ENCODE measurements around the gene AQP10. TPM values are rescaled to one million over a fixed set of nuclear protein-coding genes. Genes with fewer than 3 reads are reported as not detected.
"Not testable (repeated sequence)": the region's sequence is repeated elsewhere in the genome, so short reads cannot be mapped to it uniquely, and the experiment has no call there.

The AQP10 gene
- total and polyA plus RNA-seq, 11 donors, result 0.15 to 1.2 (median 0.55) TPM; not detected in 3

DNA sequence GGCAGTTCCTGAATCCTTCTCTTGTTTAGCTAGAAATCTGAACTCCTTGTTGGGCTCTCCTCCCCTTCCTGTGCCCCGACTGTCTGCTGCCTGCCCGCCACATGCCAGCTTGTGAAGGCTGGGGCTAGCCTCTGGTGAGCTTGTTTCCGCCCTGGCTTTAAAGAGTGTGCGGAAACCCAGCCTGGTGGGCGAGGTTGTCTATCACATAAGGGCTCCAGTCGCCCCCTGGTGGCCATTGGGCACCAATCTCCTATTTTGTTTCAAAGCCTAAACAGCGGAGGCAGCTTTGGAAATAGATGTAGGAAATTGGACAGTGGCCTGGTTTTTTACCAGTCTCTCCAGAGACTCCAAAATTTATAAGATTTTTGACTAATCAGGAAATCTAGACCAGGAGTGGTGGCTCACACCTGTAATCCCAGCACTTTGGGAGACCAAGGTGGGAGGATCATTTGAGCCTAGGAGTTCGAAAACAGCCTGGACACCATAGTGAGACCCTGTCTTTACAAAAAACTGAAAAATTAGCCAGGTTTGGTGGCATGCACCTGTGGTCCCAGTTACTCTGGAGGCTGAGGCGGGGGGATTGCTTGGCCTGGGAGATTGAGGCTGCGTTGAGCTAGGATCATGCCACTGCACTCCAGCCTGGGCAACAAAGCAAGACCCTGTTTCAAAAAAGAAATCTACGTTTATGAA lies 14.3 kb downstream of the AQP10 start:
- H3K9me3 ChIP-seq, result no peaks in the 10 kb centered on the region
- peak; percentile 76 to 91 (median 82) for DNase-seq
- H3K27me3 ChIP-seq, result no peaks in the 10 kb centered on the region
- 39 to 52% (median 45%) methylated on average over 11 of the region's 11 CpGs for WGBS, 4 donors
- intact Hi-C loops (cut with DNase I), result loop anchor here in 6 of 10 donors (10.0 kb wide), 4 partner anchors 60 to 210 kb away; partner anchors contain the start of genes TPM3 (in 3 of the 6), CFAP141 (in 1 of the 6) and HAX1 (in 1 of the 6)
- H3K4me3 ChIP-seq, result no peak overlapping the region
- H3K36me3 ChIP-seq, result peaks cover 0 to 88% (median 71%) of the 10 kb centered on the region in 9 donors
- peak overlapping the region in 7 of 12 donors; percentile 20 to 68 (median 34) for H3K27ac ChIP-seq
- H3K4me1 ChIP-seq, result peaks cover 0 to 36% (median 8%) of the 10 kb centered on the region in 12 donors
- peak; percentile 52 to 75 (median 73) for ATAC-seq
- TF ChIP-seq, protein P1, sequence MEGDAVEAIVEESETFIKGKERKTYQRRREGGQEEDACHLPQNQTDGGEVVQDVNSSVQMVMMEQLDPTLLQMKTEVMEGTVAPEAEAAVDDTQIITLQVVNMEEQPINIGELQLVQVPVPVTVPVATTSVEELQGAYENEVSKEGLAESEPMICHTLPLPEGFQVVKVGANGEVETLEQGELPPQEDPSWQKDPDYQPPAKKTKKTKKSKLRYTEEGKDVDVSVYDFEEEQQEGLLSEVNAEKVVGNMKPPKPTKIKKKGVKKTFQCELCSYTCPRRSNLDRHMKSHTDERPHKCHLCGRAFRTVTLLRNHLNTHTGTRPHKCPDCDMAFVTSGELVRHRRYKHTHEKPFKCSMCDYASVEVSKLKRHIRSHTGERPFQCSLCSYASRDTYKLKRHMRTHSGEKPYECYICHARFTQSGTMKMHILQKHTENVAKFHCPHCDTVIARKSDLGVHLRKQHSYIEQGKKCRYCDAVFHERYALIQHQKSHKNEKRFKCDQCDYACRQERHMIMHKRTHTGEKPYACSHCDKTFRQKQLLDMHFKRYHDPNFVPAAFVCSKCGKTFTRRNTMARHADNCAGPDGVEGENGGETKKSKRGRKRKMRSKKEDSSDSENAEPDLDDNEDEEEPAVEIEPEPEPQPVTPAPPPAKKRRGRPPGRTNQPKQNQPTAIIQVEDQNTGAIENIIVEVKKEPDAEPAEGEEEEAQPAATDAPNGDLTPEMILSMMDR (IDR thresholded peaks at IDR 0.05), result peak; percentile 78 to 94 (median 90)
- TF ChIP-seq POLR2A (IDR thresholded peaks at IDR 0.05), result no peak

GRCh38 chr1:154337253-154337894 lies 16.5 kb downstream of the AQP10 start:
- Histone ChIP-seq H3K27me3 (no peaks in the 10 kb centered on the region), H3K36me3 (peaks cover 0 to 89% (median 81%) of the 10 kb centered on the region in 9 donors), H3K4me1 (peaks cover 0 to 48% (median 8%) of the 10 kb centered on the region in 12 donors), H3K4me3 (peak overlapping the region in 1 of 12 donors; percentile 6), H3K9me3 (no peaks in the 10 kb centered on the region), H3K27ac (peak overlapping the region in 1 of 12 donors; percentile 81)
- WGBS, 4 donors, result 91 to 96% (median 93%) methylated on average over 8 of the region's 8 CpGs
- intact Hi-C loops (cut with DNase I), result loop anchor here in 6 of 10 donors (10.0 kb wide), 4 partner anchors 63 to 207 kb away; partner anchors contain the start of genes TPM3 (in 3 of the 6), CFAP141 (in 1 of the 6) and HAX1 (in 1 of the 6)
- TF ChIP-seq, protein P1 (IDR thresholded peaks at IDR 0.05), result no peak
- TF ChIP-seq POLR2A (IDR thresholded peaks at IDR 0.05), result no peak
- DNase-seq (no peak), ATAC-seq (no peak)

GRCh38 chr1:154338875-154339274 lies 18.0 kb downstream of the AQP10 start:
- no peak for DNase-seq
- H3K27ac ChIP-seq, result peak overlapping the region in 1 of 12 donors; percentile 32
- TF ChIP-seq POLR2A (IDR thresholded peaks at IDR 0.05), result no peak
- TF ChIP-seq, protein P1 (IDR thresholded peaks at IDR 0.05), result no peak
- WGBS, 4 donors, result 92 to 97% (median 94%) methylated on average over 2 of the region's 2 CpGs
- no peaks in the 10 kb centered on the region for H3K9me3 ChIP-seq
- H3K4me3 ChIP-seq, result no peak overlapping the region
- peaks cover 0 to 92% (median 81%) of the 10 kb centered on the region in 9 donors for H3K36me3 ChIP-seq
- H3K4me1 ChIP-seq, result peaks cover 0 to 58% (median 8%) of the 10 kb centered on the region in 12 donors
- no peaks in the 10 kb centered on the region for H3K27me3 ChIP-seq
- intact Hi-C loops (cut with DNase I), result loop anchor here in 6 of 10 donors (10.0 kb wide), 4 partner anchors 64 to 206 kb away; partner anchors contain the start of genes TPM3 (in 3 of the 6), CFAP141 (in 1 of the 6) and HAX1 (in 1 of the 6)
- ATAC-seq, result no peak

DNA sequence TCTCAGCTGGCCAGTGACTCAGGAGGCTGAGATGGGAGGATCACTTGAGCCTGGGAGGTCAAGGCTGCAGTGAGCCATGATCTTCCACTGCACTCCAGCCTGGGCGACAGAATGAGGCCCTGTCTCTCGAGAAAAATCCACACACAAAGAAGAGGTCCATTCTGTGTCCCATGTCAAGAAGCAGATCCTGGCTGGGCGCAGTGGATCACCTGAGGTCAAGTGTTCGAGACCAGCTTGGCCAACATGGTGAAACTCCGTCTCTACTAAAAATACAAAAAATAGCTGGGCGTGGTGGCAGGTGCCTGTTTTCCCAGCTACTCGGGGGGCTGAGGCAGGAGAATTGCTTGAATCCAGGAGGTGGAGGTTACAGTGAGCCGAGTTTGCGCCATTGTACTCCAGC lies 20.5 kb downstream of the AQP10 start:
- Histone ChIP-seq H3K27ac (peak overlapping the region in 1 of 12 donors; percentile 84), H3K36me3 (peaks cover 0 to 100% (median 90%) of the 10 kb centered on the region in 9 donors), H3K4me1 (peaks cover 0 to 44% (median 0%) of the 10 kb centered on the region in 12 donors)
- H3K9me3 ChIP-seq; ATAC-seq; H3K27me3 ChIP-seq; DNase-seq; H3K4me3 ChIP-seq; intact Hi-C loops (cut with DNase I): not testable (repeated sequence)
- WGBS, 4 donors, result 94 to 98% (median 96%) methylated on average over 9 of the region's 9 CpGs
